ENCODE data around the gene ZNF394. TPM values are rescaled to one million over a fixed set of nuclear protein-coding genes. Genes with fewer than 3 reads are reported as not detected.

The ZNF394 gene
- total RNA-seq, 1 donor from 2014 or later = 16.8 TPM

- H3K4me3 ChIP-seq = no peak overlapping the region
- Mint-ChIP-seq H3K27me3 (ENCODE audit: insufficient read depth, low read depth) (peaks cover 9% of the 10 kb centered on the region), H3K9me3 (peaks cover 54% of the 10 kb centered on the region), H3K4me3 (no peak overlapping the region), H3K27ac (no peak overlapping the region), H3K4me1 (no peaks in the 10 kb centered on the region), H3K36me3 (peaks cover 37% of the 10 kb centered on the region)
- H3K79me2 ChIP-seq (ENCODE audit: low read depth) = no peaks in the 10 kb centered on the region
- no peaks in the 10 kb centered on the region for H3K27me3 ChIP-seq
- no peak overlapping the region for H2AFZ ChIP-seq (replicated peaks)
- no peaks in the 10 kb centered on the region for H3F3A ChIP-seq (ENCODE audit: low read depth)
- no peak overlapping the region for H3K9ac ChIP-seq
- H4K20me1 ChIP-seq (ENCODE audit: low read depth) = no peaks in the 10 kb centered on the region
- no peak for DNase-seq (ENCODE audit: low spot score)
- TF ChIP-seq CTCF (IDR thresholded peaks at IDR 0.05) (no peak), EZH2phosphoT487 (IDR thresholded peaks at IDR 0.05) (no peak), EZH2 (IDR thresholded peaks at IDR 0.05) (no peak)
- H3K4me2 ChIP-seq = no peak overlapping the region
- H3K36me3 ChIP-seq = no peaks in the 10 kb centered on the region
- peaks cover 4% of the 10 kb centered on the region for H3K9me3 ChIP-seq (ENCODE audit: low read depth)
- no peaks in the 10 kb centered on the region for H3K4me1 ChIP-seq
- H3K27ac ChIP-seq = no peak overlapping the region
Observed at GRCh38 chr7:99539213-99539811, 39.2 kb upstream of the ZNF394 start.

GRCh38 chr7:99535667-99536066 lies 35.6 kb upstream of the ZNF394 start:
- H3K27ac Mint-ChIP-seq = no peak overlapping the region
- H3K9me3 Mint-ChIP-seq = peaks cover 62% of the 10 kb centered on the region

GRCh38 chr7:99531354-99531765 lies 31.3 kb upstream of the ZNF394 start:
- H4K20me1 ChIP-seq (ENCODE audit: low read depth) = no peaks in the 10 kb centered on the region
- Mint-ChIP-seq H3K27me3 (ENCODE audit: insufficient read depth, low read depth) (peaks cover 10% of the 10 kb centered on the region), H3K4me3 (no peak overlapping the region), H3K36me3 (peaks cover 71% of the 10 kb centered on the region), H3K9me3 (peaks cover 64% of the 10 kb centered on the region), H3K4me1 (no peaks in the 10 kb centered on the region), H3K27ac (no peak overlapping the region)
- peaks cover 34% of the 10 kb centered on the region for H3K9me3 ChIP-seq (ENCODE audit: low read depth)
- no peaks in the 10 kb centered on the region for H3K27me3 ChIP-seq
- H3K27ac ChIP-seq = no peak overlapping the region
- H2AFZ ChIP-seq (replicated peaks) = no peak overlapping the region
- DNase-seq (ENCODE audit: low spot score) = no peak
- H3F3A ChIP-seq (ENCODE audit: low read depth) = peaks cover 7% of the 10 kb centered on the region
- H3K9ac ChIP-seq = no peak overlapping the region
- no peaks in the 10 kb centered on the region for H3K4me1 ChIP-seq
- H3K36me3 ChIP-seq = peaks cover 41% of the 10 kb centered on the region
- no peaks in the 10 kb centered on the region for H3K79me2 ChIP-seq (ENCODE audit: low read depth)
- no peak for TF ChIP-seq CTCF (IDR thresholded peaks at IDR 0.05)
- no peak for TF ChIP-seq EZH2 (IDR thresholded peaks at IDR 0.05)
- TF ChIP-seq EZH2phosphoT487 (IDR thresholded peaks at IDR 0.05) = no peak
- H3K4me3 ChIP-seq = peak overlapping the region; percentile 4
- no peak overlapping the region for H3K4me2 ChIP-seq

More at GRCh38 chr7:99535667-99536066, 35.6 kb upstream of the ZNF394 start:
- no peak overlapping the region for H2AFZ ChIP-seq (replicated peaks)
- no peak overlapping the region for H3K27ac ChIP-seq
- no peaks in the 10 kb centered on the region for H3K27me3 ChIP-seq
- Mint-ChIP-seq H3K4me1 (no peaks in the 10 kb centered on the region), H3K4me3 (no peak overlapping the region), H3K27me3 (ENCODE audit: insufficient read depth, low read depth) (peaks cover 6% of the 10 kb centered on the region), H3K36me3 (peaks cover 48% of the 10 kb centered on the region)
- H3K4me3 ChIP-seq = no peak overlapping the region
- no peak overlapping the region for H3K9ac ChIP-seq
- no peak for TF ChIP-seq CTCF (IDR thresholded peaks at IDR 0.05)
- TF ChIP-seq EZH2 (IDR thresholded peaks at IDR 0.05) = no peak
- no peak for TF ChIP-seq EZH2phosphoT487 (IDR thresholded peaks at IDR 0.05)
- H3K4me1 ChIP-seq = no peaks in the 10 kb centered on the region
- no peak for DNase-seq (ENCODE audit: low spot score)
- H3F3A ChIP-seq (ENCODE audit: low read depth) = peaks cover 7% of the 10 kb centered on the region
- peaks cover 32% of the 10 kb centered on the region for H3K9me3 ChIP-seq (ENCODE audit: low read depth)
- peaks cover 24% of the 10 kb centered on the region for H3K36me3 ChIP-seq
- H4K20me1 ChIP-seq (ENCODE audit: low read depth) = no peaks in the 10 kb centered on the region
- H3K79me2 ChIP-seq (ENCODE audit: low read depth) = no peaks in the 10 kb centered on the region
- H3K4me2 ChIP-seq = no peak overlapping the region
